ENCODE measurements around the gene CCDC43.
"Not testable (repeated sequence)": the region's sequence is repeated elsewhere in the genome, so short reads cannot be mapped to it uniquely, and the experiment has no call there.

The CCDC43 gene, protein sequence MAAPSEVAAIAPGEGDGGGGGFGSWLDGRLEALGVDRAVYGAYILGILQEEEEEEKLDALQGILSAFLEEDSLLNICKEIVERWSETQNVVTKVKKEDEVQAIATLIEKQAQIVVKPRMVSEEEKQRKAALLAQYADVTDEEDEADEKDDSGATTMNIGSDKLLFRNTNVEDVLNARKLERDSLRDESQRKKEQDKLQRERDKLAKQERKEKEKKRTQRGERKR

DNA sequence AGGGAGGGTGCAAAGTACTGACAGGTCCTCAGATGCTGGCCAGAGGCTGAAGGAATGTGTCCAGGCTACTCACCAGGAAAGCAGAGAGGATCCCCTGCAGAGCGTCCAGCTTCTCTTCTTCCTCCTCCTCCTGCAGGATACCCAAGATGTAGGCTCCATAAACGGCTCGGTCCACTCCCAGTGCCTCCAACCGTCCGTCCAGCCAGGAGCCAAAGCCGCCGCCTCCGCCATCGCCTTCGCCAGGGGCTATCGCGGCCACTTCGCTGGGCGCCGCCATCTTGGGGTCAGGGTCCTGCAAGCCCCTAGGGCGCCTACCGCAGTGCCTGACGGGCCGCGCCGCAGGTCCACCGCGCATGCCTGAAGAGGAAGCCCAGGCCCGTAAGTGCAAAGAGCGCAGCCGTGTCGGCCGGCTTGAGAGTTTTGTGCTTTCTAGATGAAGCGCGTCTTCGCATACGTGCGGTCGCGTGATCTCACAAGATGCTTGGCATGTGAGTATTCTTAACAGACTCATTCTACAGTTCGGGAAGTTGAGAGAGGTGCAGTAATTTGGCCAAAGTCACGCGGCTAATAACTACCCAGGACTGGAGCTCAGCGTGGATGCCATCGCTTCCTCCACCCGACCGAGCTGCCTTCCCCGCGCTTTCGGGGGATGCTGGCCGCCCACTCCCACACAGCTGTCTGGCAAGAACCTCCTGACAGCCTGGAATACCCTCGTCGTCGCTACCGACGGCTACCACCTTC is at the start of gene CCDC43:
Gene CCDC43 (minus strand): TSS at position 300 of the 741 bp plus-strand sequence. CDS start 23 bp downstream, at position 277.
- peak; percentile 65 for DNase-seq (ENCODE audit: low read depth, low spot score)

- DNase-seq (ENCODE audit: low read depth, low spot score), result peak; percentile 40
These were observed 48.8 kb upstream of the CCDC43 start for GRCh38 chr17:44738214-44738906.

DNA sequence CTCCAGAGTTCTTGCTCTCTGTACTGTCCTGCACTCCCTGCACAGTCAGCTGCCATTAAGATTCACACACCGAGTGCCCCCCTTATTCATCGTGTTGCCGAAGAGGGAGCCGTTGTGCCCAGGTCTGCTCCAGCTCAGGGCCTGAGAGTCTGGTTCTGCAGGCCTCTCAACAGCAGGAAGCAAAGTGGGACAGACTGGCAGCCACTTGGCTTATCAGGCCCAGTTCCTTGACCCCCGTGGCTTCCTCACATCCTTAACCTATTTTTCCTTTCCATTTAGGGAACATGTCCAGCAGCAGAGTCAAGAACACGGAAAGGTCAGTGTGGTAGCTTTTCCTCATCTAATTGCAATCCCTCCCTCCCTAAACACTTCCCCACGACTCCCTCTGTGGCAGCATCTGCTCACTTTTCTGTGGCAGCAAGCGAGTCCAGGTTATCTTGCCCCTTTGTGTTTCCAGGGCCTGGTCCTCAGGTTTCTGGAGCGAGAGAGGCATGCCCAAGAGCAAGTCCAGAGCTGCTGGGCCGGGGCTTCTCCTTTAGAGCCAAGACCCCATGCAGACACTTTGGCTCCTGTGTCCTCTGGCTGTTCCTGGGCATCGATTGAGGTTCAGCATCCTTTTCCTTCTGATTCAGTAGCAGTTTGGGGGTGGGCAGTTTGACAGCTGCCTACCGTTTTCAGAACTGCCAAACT is 47.1 kb upstream of the CCDC43 start:
- no peak for DNase-seq (ENCODE audit: low read depth, low spot score)

DNA sequence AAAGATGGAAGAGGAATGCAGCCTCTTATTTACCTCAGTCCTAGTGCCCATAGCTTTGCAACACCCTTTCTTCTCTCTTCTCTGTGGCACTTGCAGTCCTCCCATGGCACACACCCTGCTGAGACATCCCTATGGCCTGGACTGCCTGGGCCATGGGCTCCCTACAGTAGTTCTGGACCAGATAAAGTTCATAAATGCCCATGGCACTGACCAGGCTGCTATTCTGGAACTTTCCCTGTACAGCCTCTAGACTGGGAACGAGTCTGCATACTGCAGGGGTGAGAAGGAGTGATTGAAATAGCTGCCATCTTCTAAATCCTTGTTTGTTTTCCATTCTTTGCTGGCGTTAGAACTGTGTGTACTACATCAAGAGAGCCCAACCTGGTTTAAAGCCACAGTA is 44.7 kb upstream of the CCDC43 start:
- no peak for DNase-seq (ENCODE audit: low read depth, low spot score)

DNA sequence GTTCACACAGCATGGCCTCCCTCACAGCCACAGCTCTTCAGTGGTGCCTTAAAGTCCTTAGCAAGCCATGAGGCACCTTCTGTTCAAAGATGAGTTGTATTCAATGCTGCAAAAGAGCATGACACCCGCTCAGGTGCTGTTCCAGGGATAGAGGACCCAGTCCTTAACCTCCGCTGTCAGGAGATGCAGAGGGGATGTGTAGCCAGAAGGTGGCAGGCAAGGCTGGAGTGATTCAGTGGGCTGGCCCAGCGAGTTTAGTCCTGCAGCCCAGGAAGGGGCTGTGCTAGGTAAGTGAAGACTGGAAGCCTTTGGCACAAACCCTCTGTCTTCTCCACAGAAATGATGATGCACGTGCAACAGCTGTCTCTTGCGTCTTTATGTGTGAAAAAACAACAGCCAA is 44.2 kb upstream of the CCDC43 start:
- DNase-seq (ENCODE audit: low read depth, low spot score), result no peak

DNA sequence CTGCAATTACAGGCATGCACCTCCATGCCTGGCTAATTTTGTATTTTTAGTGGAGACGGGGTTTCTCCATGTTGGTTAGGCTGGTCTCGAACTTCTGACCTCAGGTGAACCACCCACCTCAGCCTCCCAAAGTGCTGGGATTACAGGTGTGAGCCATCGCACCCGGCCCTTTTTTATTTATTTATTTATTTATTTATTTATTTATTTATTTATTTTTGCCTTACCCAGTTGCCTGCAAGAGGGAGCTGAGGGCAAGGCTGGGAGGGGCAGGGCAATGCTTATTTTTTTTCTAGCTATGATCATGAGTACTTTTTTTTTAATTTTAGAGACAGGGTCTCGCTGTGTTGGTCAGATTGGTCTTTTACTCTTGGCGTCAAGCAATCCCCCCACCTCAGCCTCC is 36.5 kb upstream of the CCDC43 start:
- not testable (repeated sequence) for DNase-seq (ENCODE audit: low read depth, low spot score)

DNA sequence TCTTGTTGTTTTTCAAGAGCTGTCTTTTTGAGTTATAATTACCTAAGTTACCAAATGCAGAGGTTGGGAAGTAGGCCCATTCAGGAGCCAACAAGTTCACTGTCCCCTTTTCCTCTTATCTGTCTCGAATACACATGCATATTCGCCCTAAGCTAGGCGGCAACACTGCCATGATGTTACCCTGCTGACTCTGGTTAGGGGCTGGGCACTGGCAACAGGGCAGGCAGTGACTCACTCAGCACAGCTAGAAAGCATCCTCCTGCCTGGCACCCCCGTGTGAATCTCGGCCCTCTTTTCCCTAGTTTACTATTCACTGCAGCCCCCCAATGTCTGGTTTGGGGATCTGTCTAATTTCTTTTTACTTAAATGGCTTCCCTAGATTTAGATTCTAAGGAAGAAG is 32.7 kb upstream of the CCDC43 start:
- DNase-seq (ENCODE audit: low read depth, low spot score), result no peak

GRCh38 chr17:44719444-44719843 is 29.9 kb upstream of the CCDC43 start:
- no peak for DNase-seq (ENCODE audit: low read depth, low spot score)

DNA sequence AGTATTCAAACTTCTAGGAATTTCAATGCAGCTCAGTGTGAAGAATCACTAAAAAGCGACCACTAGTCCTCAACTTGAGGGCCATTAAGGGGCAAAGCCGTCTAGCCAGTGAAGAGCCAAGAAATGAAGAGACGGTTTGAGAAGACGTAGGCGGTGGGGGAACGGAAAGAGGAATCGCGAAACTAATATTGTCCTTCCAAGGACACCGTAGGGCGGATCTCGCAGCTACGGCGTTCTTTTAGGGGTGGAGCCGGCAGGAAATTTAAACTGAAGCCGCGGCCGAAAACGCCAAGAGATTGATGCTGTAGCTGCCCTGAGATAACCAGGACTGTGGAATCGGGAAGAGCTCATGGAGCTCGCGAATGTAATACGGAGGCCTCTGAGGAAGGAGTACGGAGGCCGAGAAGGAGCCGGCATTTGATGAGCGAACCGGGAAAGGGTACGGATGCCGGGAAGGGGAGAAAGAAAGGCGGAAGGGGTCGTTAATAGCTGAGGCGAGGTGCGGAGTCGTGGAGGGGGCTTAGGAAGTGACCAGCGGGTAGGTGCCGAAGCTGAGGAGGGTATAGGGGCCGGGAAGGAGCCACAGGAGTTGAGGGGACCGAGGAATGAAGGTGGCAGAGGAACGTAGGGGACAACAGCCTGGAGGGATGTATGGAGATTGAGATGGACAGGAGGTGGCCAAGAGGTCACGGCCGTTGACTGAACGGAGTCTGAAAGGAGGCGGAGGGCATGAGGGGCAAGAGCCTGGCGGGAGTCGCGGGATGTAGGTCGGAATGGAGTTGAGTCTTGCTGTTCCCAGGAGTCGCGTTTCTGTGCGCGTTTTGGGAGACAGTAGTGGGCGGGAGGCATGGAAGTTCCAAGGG is 19.1 kb upstream of the CCDC43 start, which contains the start of gene DBF4B:
Gene DBF4B (plus strand): TSS at position 265 of the 863 bp plus-strand sequence. CDS start 156 bp downstream, at position 421.
- peak; percentile 88 for DNase-seq (ENCODE audit: low read depth, low spot score)

DNA sequence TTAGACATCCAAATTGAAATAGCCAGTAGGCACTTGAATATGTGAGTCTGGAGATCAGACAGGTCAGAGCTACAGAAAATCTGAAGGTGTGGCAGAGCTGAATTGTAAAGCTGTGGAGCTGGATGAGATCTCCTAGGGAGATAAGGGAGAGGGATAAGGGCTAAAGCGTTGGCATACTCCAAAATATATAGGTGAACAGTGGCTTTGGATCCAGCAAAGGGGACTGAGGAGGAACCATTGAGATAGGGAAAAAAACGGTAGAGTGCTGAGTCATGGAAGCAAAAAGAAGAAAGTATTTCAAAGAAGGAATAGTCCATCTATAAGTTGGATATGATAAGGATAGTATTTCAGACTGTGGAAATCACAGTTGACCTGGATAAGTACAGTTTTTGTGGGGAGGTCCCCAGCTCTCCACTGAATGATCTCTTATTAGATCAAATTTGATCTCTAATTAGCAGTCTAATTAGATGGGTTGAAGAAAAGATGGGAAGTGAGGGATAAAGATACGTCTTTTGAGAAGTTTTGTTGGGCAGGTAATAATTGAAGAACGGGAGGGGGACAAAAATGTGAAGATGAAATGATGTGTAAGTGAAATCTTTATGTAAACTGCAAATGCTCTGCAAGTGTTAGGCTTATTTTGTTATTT is 18.3 kb upstream of the CCDC43 start:
- DNase-seq (ENCODE audit: low read depth, low spot score), result no peak

DNA sequence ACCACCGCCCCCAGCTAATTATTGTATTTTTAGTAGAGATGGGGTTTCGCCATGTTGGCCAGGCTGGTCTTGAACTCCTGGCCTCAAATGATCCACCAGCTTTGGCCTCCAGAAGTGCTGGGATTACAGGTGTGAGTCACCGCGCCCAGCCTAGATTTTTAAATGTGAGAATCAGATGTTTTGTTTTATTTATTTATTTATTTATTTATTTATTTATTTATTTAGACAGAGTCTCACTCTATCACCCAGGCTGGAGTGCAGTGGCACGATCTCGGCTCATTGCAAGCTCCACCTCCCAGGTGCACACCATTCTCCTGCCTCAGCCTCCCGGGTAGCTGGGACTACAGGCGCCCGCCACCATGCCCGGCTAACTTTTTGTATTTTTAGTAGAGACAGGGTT is 10.7 kb upstream of the CCDC43 start:
- DNase-seq (ENCODE audit: low read depth, low spot score), result not testable (repeated sequence)

- DNase-seq (ENCODE audit: low read depth, low spot score), result no peak
These were observed 4.0 kb upstream of the CCDC43 start for GRCh38 chr17:44693609-44694008.

DNA sequence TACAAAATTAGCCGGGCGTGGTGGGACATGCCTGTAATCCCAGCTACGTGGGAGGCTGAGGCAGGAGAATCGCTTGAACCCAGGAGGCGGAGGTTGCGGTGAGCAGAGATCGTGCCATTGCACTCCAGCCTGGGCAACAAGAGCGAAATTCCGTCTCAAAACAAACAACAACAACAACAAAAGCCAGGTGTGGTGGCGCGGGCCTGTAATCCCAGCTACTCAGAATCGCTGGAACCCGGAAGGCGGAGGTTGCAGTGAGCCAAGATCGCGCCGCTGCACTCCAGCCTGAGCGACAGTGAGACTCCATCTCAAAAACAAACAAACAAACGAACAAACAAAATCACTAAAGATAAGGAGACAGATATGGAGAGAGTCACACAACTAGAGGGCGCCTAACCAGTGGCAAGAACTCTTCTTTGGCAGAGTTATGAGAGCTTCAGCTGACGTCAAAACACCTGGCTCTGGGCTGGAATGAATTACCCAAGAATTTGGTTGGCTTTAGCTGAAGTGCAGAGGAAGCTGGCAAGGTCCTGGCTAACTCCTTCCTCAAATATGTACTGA is 1.2 kb upstream of the CCDC43 start:
- not testable (repeated sequence) for DNase-seq (ENCODE audit: low read depth, low spot score)

GRCh38 chr17:44688675-44689476 is 700 bp downstream of the CCDC43 start:
- no peak for DNase-seq (ENCODE audit: low read depth, low spot score)

DNA sequence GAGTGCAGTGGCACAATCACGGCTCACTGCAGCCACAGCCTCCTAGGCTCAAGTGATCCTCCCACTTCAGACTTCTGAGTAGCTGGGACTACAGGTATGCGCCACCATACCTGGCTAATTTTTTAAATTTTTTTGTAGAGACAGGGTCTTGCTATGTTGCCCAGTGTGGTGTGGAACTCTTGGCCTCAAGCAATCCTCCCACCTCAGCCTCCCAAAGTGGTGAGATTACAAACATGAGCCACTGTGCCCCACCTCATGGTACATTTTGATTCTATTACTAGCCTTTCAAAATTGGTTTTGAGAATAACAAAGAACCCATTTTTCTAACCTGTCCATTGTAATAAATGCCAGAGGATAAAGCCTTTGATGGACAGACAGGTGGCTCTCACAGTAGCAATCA is 1.4 kb downstream of the CCDC43 start:
- no peak for DNase-seq (ENCODE audit: low read depth, low spot score)

DNA sequence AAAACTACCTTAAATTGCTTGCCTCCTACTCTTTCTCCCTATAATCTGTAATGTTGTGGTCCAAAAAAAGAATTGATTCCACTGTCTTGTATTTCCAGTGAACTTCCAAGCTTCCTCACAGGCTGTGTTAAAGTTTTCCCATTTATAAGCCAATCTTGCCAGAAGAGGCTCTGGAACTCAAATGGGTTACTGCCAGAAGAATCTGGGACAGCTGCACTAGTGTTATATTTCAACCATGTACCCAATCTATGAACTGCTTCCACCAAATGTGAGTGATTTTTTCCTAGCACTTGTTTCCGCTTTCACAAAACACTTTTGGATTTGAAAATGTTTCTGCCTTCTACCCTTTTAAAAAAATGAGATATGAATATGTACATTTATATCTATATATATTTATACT is 1.8 kb downstream of the CCDC43 start:
- DNase-seq (ENCODE audit: low read depth, low spot score), result no peak

GRCh38 chr17:44683303-44683702 is 6.3 kb downstream of the CCDC43 start:
- not testable (repeated sequence) for DNase-seq (ENCODE audit: low read depth, low spot score)

DNA sequence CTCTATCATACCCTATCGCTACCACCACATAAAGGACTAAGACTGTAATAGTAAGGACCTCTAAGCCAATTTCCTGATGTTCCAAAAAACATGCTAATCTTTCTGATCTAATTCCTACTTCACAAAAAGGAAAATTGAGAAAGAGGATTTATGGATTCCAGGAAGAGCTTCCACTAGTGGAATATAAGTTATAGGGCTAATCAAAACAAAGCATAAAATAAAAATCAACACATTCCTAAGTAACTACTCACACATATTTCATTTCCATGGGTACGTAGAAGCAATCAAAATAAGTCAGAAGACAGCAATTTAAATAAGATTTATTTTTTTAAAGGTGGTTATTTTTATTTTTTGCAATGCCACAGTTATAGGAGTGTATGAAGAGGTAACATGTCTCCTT is 12.4 kb downstream of the CCDC43 start:
- no peak for DNase-seq (ENCODE audit: low read depth, low spot score)

- DNase-seq (ENCODE audit: low read depth, low spot score), result no peak
These were observed 15.7 kb downstream of the CCDC43 start for GRCh38 chr17:44673893-44674292.
